NCI-H1436 treated with DMSO at 0.1 percent for 48 hours (cell line): ENCODE results near the gene MAIP1.
"Not testable (repeated sequence)": the region's sequence is repeated elsewhere in the genome, so short reads cannot be mapped to it uniquely, and the experiment has no call there.

Experiments
- DNase-seq: peaks from one replicate; lab custom pipeline; 2025; lab: John Stamatoyannopoulos, UW

MAIP1 gene, protein sequence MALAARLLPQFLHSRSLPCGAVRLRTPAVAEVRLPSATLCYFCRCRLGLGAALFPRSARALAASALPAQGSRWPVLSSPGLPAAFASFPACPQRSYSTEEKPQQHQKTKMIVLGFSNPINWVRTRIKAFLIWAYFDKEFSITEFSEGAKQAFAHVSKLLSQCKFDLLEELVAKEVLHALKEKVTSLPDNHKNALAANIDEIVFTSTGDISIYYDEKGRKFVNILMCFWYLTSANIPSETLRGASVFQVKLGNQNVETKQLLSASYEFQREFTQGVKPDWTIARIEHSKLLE

DNA sequence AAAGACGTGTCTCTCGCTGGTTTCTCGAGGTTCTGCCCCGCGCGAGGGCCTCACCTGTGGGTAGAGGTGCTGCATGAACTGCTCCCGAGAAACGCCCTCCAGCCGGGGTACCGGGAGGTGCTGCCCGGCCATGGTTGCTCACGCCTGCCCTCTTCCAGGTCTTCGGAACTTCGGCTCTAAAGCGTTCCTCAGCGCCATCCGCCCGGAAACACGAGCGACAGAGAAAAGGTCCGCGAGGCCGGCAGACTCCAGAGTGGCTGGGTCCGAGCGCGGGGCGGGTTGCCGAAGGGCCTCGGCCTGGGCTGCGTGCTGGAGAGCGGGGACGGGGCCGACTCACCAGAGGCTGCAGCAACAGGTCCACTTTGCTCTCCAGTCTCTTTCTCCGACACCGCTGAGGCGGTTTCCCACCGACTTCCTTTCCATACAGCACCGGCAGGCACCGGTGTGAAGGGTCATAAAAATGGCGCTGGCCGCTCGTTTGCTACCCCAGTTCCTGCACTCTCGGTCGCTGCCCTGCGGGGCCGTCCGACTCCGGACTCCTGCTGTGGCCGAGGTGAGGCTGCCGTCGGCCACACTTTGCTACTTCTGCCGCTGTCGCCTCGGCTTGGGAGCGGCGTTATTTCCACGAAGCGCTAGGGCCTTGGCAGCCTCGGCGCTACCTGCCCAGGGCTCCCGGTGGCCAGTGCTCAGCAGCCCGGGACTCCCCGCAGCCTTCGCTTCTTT is at the start of gene MAIP1, which contains the start of gene TYW5:
MAIP1 (plus strand) TSS at position 244 of the 723 bp plus-strand sequence; CDS start at position 461, 217 bp downstream.
TYW5 (minus strand) TSS at position 153 of the 723 bp plus-strand sequence; CDS start at position 132, 21 bp downstream.
- DNase-seq: peak; percentile 31

DNA sequence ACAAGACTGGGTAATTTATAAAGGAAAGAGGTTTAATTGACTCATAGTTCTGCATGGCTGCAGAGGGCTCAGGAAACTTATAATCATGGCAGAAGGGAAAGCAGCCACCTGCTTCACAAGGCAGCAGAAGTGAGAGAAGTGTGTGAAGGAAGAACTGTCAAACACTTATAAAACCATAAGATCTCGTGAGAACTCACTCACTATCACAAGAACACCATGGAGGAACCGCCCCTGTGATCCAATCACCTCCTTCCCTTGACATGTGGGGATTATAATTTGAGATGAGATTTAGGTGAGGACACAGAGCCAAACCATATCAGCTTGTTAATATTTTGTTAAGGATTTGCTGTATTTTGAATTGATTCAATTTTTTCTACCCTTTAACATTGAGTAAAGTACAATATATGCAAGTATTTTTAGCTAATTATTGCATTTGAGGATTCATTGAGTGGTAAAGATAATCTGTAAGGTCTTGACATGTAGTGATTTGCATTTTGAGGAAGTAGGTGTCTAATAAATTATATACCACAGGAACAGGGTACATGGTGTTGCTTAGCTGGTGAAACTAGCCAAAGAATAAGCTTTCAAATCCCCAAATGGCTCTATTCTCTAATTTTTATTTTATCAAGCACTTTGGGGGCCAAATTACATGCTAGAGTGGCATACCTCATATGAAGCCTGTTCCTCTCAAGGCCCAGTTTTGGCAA is 48.2 kb upstream of the MAIP1 start:
- no peak for DNase-seq

DNA sequence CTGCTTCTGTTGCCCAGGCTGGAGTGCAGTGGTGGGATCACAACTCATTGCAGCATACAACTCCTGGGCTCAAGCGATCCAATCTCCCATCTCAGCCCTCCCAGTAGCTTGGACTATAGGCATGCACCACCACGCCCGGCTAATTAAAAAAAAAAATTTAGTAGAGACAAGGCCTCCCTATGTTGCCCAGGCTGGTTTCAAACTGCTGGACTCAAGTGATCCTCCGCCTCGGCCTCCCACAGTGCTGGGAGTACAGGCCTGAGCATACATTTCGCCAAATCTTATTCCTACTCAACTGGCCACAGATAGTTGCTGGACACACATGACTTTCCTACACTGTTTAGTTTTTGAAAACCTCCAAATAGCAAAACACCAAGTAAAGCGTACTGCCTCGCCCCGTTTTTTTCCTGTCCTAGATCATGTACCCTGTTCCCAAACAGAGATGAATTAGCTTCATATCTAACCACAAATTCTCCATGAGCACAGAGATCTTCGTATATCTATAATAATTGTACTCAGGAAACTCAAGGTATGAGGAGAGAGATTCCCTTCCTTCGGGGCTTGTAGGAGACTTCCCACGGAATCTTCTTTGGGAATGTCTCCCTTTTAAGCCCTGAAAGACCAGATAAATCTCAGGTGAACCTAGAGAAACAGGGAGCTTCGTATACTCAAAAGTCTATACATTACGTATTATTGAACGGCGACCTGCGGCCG is 44.9 kb upstream of the MAIP1 start:
- no peak for DNase-seq

DNA sequence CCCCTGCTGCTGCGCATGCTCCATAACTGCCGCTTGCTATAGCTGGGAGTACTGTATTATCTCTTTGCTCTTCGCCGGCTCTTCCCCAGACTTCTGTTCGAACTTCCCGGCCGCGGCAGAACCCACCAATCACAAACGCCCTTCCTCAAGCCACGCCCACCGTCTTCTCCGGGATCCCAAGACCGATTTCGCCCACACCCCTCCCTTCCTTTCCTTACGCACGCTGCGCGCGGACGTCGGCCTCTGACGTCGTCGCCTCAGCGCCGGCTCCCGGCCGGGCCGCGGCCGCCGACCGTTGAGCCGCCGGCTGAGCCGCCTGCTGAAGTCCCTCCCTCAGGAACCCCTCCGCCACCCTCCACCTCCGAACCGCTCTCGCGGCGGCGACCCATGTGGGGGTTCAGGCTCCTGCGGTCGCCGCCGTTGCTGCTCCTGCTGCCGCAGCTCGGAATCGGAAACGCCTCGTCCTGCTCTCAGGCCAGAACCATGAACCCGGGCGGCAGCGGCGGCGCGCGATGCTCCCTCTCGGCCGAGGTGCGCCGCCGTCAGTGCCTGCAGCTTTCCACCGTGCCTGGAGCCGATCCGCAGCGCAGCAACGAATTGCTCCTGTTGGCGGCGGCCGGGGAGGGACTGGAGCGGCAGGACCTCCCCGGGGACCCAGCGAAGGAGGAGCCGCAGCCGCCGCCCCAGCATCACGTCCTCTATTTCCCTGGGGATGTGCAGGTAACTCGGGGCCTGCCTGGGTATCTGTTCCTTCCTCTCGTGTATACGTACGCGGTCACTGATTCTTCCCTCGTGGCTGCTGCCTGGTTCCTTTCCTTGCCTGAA is 44.1 kb upstream of the MAIP1 start, which contains the start of gene C2orf69:
C2orf69 (plus strand) TSS at position 242 of the 825 bp plus-strand sequence; CDS start at position 388, 146 bp downstream.
- peak; percentile 93 for DNase-seq

DNA sequence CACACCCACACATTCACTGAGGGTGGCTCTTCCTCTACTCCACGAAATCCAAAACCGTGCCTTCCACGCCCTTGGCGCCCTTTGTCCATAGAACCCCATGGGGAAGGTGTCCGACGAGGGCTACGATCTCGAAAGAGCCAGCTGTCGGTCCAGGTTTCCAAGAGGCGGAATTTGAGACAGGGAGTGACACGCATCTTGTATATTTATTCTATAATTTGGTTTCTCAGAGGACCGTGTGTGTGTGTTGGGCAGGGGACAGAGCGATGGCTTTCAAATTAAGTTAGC is 43.6 kb upstream of the MAIP1 start:
- DNase-seq: no peak

DNA sequence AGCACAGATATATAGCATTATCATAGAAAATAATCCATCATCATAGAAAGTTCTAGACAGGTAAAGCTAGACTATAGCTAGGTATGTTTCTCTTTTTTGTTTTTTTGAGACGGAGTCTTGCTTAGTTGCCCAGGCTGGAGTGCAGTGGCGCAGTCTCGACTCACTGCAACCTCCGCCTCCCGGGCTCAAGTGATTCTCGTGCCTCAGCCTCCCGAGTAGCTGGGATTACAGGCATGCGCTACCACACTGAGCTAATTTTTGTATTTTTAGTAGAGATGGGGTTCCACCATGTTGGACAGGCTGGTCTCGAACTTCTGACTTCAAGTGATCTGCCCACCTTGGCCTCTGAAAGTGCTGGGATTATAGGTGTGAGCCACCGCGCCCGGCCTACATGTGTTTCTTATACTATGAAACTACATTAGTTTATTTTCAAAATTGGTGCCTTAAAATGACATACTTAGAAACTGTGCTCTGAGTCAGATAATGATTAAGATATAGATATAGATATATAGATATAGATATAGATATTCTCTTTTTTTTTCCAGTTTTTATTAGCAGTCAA is 42.7 kb upstream of the MAIP1 start:
- DNase-seq: not testable (repeated sequence)

DNA sequence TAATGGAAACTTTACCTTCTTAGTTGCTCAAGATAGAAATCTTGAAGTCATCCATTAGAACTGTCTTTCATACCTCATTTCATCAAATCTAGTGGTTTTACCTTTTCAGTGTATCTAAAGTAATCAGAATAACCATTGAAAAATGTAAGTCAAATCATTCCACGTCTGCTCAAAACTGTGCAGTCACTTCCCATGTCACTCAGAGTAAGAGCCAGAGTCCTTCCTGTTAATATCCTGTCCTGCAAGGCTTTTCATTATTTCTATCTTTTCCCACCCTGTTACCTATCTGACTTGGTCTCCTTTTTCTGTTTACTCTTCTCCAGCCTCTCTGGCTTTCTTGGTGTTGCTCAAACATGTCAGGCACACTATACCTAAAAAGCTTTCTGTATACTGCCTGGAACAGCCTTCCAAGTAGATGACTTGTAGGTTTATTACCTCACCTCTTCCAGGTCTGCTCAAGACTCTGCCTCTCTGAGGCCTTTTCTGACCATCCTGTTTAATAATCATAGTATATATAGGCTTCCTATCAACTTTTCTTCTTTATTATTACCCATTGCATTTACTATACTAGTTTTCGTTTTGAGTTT is 40.9 kb upstream of the MAIP1 start:
- DNase-seq: no peak

DNA sequence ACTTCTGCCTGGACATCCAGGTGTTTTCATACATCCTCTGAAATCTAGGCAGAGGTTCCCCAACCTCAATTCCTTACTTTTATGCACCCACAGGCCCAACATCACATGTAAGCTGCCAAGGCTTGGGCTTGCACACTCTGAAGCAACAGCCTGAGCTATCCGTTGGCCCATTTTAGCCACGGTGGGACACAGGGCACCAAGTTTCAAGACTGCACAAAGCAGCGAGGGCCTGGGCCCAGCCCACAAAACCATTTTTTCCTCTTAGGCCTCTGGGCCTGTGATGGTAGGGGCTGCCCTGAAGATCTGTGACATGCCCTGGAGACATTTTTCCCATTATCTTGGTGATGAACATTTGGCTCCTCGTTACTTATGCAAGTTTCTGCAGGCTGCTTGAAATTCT is 38.4 kb upstream of the MAIP1 start:
- DNase-seq: no peak

DNA sequence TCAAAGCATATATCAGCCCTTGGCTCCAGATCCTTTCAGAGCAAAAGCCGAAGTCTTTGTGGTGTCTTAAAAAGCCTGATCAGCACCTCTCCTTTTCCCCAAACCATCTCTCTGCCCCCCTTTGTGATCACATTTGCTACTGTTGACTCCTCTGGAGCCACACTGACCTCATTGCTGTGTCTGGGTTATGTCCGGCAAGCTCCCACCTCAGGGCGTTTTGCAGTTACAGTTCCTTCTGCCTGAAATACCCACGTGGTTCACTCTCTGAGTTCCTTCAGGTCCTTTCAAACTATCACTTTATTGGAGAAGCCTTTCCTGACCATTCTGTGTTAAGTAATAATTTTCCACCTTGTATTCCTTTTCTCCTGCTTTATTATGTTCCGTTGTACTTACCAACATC is 32.5 kb upstream of the MAIP1 start:
- DNase-seq: no peak

DNA sequence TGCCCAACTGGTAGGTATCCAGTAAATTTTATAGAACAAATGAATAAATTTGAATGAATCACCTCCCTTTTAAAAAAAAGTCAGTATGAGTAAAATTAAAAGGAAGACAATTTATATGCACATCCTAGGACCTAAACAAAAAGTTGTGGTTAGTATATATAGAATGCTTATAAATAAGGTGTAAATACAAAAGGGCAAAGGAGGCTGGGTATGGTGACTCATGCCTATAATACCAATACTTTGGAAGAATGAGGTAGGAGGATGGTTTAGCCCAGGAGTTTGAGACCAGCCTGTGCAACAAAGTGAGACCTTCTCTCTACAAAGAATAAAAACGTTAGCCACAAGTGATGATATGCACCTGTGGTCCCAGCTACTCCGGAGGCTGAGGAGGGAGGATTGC is 31.5 kb upstream of the MAIP1 start:
- no peak for DNase-seq

DNA sequence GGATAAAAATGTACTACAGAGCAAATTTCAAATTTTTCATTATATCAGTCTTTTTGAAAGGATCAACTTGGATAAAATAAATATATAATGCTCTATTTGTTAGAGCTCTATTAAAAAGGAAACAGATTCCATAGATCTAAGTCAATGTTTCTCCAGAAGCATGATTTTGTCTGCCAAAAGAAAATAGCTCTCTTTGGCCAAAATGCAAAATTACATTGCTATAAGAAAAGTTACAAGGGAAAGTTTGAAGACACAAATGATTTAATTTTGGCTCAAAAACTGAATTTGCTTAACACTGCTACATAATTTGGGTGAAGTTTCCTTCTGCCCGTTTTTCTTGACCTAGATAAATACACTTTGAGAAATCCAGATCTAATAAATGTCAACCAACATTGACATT is 28.6 kb upstream of the MAIP1 start:
- DNase-seq: no peak

DNA sequence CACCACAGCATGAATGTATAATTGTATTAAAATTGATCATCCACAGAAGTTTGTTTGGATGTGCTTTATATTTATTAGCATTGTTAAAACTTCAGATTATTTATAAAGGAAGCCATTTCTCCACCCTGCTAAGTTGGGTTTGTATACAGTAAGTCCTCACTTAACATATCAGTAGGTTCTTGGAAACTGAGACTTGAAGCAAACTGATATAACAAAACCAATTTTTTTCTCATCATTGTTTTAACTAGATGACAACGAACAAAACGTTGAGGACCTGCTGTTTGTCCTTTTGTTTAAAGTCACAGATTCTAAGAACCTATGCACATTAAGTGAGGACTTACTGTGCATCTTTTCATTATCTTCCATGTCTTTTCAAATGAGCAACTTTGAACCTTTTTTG is 27.2 kb upstream of the MAIP1 start:
- DNase-seq: no peak

DNA sequence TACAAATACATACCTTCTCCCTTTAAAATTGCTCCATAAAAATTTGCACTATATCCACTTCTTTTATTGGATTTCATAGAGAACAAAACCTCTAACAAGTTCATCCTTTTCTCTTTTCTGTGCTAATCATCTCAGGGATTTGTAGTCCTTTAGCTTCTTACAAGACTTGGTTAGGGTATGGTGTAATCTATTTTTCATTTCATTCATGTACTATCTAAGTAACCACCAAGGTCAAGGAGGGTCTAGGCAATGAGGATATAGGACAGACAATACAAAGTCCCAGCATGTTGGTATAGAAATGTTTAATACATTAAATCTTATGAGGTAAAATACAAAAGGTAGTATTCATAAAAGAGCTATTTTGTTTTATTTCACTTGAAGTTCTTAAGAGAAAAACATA is 26.8 kb upstream of the MAIP1 start:
- DNase-seq: no peak

DNA sequence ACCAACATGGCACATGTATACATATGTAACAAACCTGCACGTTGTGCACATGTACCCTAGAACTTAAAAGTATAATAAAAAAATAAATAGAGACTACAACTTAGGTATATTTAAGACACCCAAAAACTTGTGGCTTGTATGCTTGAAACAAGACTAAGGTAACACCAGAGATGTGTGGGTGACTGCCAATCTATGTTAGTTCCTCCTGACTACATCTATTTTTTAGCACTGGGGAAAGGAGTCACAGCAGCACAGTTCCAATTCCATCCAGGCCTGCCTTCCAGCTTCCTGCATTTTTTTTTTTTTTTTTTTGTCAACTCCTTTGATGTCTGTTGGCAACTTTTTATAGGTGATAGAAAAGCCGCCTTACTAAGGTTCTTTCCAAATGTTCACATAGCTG is 26.1 kb upstream of the MAIP1 start:
- no peak for DNase-seq

DNA sequence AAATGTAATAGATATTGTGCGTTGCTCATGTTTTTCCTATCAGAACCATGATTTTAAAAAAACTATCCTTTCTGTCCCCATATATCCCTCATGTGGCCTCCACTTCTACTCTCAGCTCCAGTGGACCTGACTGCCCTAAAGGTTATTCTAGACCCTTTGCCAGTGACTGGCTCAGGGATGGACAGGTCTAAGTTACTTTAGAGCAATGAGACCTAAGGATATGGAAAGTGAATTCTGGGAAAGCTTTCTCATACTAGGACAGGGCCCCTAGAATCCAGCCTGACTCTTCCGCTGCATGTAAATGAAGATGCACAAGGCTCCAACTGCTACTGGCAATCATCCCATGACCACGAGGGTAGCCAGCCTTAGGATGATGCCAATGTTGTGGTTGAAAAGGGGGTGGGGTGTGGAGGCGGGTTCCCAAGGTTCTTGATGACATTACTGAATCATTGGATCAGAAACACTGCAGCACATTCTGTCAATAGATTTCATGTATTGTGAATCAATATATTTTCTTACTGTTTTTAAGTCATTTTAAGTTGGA is 23.0 kb upstream of the MAIP1 start:
- no peak for DNase-seq

DNA sequence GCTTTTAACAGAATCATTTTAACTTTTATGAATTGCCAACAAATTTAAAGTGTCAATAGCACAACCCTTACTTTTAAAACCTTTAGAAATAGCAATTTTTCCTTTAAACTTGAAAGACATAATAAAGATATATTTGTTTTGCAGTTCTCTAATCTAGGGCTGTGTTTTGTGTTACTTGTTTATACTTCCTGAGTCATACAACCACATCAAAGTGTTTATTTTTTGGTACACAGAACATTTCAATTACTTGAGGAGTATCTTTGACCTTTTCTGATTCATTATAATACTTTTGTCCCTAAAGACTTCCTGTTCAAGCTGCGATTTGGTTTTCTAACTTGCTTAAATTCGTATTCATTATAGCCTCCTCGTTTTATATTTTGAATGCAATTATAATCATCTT is 21.9 kb upstream of the MAIP1 start:
- no peak for DNase-seq

DNA sequence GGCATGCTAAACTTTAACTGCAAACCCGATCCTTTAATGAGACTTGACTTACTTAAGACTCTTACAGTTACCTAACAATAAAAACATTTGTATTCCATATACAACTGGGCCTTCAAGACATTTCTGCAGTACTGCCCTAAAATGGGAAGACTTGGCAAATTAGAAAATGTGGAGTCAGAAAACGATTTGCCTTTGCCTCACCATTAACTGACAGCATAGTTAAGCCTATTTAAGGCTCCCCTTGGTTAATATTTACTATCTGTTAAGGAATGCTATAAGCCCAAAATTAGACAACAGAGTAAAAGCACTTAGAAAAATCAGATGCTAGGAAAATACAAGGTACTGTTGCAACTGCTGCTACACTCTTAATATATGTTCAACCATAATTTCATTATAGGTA is 18.8 kb upstream of the MAIP1 start:
- no peak for DNase-seq

DNA sequence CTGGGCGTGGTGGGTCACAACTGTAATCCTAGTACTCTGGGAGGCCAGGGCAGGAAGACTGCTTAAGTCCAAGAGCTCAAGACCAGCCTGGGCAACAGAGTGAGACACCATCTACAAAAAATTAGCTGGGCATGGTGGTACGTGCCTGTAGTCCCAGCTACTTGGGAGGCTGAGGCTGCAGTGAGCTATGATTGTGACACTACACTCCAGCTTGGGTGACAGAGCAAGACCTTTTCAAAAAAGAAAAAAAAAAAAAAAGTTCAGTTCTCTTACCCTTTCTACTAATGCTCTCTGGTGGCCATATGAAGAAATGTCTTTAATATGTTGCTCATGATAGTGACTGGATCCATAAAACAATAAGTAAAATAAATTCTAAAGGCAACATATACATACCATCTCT is 15.0 kb upstream of the MAIP1 start:
- no peak for DNase-seq

DNA sequence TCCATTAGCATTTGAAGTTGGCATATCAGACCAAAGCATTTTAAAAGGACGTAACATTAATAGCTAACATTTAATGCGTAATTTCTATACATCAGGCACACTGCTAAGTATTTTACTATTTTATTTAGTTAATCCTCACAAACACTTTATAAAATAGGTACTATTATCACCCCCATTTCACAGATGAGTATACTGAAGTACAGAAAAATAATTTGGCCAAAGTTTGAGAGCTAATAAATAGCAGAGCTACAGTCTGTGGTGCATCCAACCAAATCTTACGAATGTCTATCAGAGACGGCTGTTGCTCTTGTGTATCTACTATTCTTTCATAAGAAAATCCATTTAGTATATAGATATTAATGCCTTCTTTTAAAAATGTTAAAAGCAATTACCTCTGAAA is 12.0 kb upstream of the MAIP1 start:
- no peak for DNase-seq

DNA sequence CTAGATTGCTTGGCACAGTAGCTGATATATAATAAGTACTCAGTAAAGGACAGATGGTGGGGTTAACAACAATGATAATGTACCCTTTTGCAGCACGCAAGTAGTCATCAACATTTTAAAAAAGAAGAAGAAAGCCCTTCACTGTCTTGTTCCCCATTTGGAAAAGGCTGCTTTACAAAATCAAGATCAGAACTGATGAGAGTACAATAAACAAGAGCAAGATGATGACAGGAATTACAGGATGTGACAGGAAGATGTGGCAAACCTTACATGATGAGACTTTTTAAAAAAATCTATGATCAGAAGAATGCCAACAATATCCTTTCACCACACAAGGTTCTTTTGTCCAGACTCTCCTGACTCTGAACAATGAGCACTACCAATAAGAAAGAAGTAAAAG is 9.2 kb upstream of the MAIP1 start:
- no peak for DNase-seq

DNA sequence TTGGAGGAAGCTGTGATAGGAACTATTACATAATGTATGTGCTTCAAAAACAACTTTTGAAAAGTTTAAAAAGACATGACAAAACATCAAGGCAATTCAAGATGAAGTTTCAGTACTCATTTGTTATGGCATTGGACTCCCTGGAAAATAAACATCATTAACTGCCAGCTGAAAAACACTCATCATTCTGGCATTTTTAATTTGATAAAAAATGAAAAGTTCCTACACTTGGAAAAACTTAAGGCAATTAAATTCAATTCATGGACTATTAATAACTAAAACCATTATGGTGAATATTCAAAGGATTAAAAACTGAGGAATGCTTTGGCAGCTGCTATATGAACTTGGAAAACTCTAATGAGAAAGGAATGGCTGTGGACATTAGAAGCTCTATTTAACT is 8.5 kb upstream of the MAIP1 start:
- DNase-seq: no peak
